MM.1S (cell line): Measurements from ENCODE around the gene CD6.

Experiments
- EZH2phosphoT487 ChIP-seq: fragments of 300-600 bp; sonication (generic); IDR thresholded peaks from 2 replicates; pipeline ENCODE4 v1.6.1; 2018; ENCODE audit warnings: antibody characterized with exemption, low read length
- TF ChIP-seq, protein P1 (sequence below): fragments of 300-600 bp; sonication (generic); IDR thresholded peaks from 2 replicates; pipeline ENCODE4 v1.5.1; 2016; ENCODE audit warnings: antibody characterized with exemption, low read length, mixed read lengths

DNA sequence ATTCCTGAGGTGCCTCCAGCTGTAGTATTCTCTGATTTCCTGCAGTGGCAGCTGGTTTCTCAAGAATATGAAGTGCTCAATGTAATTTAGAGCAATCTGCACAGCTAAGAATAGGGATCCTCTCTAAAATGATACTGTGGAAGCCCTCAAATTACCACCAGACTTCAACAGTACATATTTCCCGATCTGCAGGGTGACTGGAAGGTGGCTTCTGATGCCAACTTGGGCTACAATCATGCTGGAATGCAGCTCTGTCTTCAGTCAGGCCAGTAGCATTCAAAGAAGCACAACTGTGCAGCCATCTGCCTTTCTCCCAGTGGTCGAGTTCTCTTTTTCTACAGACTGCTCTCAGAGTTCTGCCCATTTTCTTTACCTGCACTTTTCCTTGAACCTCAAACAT is 75.4 kb downstream of the CD6 start:
- TF ChIP-seq, protein P1, sequence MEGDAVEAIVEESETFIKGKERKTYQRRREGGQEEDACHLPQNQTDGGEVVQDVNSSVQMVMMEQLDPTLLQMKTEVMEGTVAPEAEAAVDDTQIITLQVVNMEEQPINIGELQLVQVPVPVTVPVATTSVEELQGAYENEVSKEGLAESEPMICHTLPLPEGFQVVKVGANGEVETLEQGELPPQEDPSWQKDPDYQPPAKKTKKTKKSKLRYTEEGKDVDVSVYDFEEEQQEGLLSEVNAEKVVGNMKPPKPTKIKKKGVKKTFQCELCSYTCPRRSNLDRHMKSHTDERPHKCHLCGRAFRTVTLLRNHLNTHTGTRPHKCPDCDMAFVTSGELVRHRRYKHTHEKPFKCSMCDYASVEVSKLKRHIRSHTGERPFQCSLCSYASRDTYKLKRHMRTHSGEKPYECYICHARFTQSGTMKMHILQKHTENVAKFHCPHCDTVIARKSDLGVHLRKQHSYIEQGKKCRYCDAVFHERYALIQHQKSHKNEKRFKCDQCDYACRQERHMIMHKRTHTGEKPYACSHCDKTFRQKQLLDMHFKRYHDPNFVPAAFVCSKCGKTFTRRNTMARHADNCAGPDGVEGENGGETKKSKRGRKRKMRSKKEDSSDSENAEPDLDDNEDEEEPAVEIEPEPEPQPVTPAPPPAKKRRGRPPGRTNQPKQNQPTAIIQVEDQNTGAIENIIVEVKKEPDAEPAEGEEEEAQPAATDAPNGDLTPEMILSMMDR = no peak
- no peak for TF ChIP-seq EZH2phosphoT487
